ENCODE results near the gene ADAM21. TPM values are rescaled to one million over a fixed set of nuclear protein-coding genes. Genes with fewer than 3 reads are reported as not detected.
A peak's percentile ranks its signal among the peaks of the same experiment; 100 is the strongest.
"Not testable (repeated sequence)": the region's sequence is repeated elsewhere in the genome, so short reads cannot be mapped to it uniquely, and the experiment has no call there.

The ADAM21 gene
- total RNA-seq, 1 experiment from 2014 or later, result not detected

- ATAC-seq; H3K27me3 Mint-ChIP-seq (ENCODE audit: low read depth); CTCF ChIA-PET; H3K27ac Mint-ChIP-seq; H3K4me3 Mint-ChIP-seq; POLR2A ChIA-PET: not testable (repeated sequence)
- Mint-ChIP-seq H3K36me3 (peaks cover 21% of the 10 kb centered on the region), H3K9me3 (peaks cover 25% of the 10 kb centered on the region), H3K4me1 (peaks cover 27% of the 10 kb centered on the region)
- DNase-seq (ENCODE audit: low spot score), result peak; percentile 43
These were observed 23.5 kb downstream of the ADAM21 start for GRCh38 chr14:70475459-70475858.

DNA sequence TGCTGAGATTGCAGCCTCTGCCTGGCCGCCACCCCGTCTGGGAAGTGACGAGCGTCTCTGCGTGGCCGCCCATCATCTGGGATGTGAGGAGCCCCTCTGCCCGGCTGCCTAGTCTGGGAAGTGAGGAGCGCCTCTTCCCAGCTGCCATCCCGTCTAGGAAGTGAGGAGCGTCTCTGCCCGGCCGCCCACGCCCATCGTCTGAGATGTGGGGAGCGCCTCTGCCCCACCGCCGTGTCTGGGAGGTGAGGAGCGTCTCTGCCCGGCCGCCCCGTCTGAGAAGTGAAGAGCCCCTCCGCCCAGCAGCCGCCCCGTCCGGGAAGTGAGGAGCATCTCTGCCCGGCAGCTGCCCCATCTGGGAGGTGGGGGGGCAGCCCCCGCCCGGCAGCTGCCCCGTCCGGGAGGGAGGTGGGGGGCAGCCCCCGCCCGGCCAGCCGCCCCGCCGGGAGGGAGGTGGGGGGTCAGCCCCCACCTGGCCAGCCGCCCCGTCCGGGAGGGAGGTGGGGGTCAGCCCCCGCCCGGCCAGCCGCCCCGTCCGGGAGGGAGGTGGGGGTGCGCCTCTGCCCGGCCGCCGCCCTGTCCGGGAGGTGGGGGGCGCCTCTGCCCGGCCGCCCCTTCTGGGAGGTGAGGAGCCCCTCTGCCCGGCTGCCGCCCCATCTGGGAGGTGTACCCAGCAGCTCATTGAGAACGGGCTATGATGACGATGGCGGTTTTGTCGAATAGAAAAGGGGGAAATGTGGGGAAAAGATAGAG is 25.6 kb downstream of the ADAM21 start:
- H3K27me3 Mint-ChIP-seq (ENCODE audit: low read depth); H3K4me1 Mint-ChIP-seq; H3K4me3 Mint-ChIP-seq; DNase-seq (ENCODE audit: low spot score); H3K27ac Mint-ChIP-seq; ATAC-seq; CTCF ChIA-PET: not testable (repeated sequence)
- peaks cover 19% of the 10 kb centered on the region for H3K36me3 Mint-ChIP-seq
- H3K9me3 Mint-ChIP-seq, result peaks cover 25% of the 10 kb centered on the region
- POLR2A ChIA-PET, result interaction anchor here (0.6 kb wide), 1 partner anchor 87 kb away, joined by 5 read pairs; no protein-coding TSS in a partner anchor

- no peak for ATAC-seq
- peaks cover 58% of the 10 kb centered on the region for H3K36me3 Mint-ChIP-seq
- no peak for TF ChIP-seq GABPB1 (CRISPR knock-in tag; IDR thresholded peaks at IDR 0.05)
- H3K27ac Mint-ChIP-seq, result no peak overlapping the region
- H3K9me3 Mint-ChIP-seq, result peaks cover 84% of the 10 kb centered on the region
- peaks cover 11% of the 10 kb centered on the region for H3K27me3 Mint-ChIP-seq (ENCODE audit: low read depth)
- no peak overlapping the region for H3K4me3 Mint-ChIP-seq
- no peaks in the 10 kb centered on the region for H3K4me1 Mint-ChIP-seq
- CTCF ChIA-PET, result no interaction called here
- DNase-seq (ENCODE audit: low spot score), result no peak
- POLR2A ChIA-PET, result no interaction called here
These were observed 37.7 kb downstream of the ADAM21 start for GRCh38 chr14:70489579-70490200.

- Mint-ChIP-seq H3K4me3 (no peak overlapping the region), H3K27me3 (ENCODE audit: low read depth) (peaks cover 13% of the 10 kb centered on the region), H3K36me3 (peaks cover 22% of the 10 kb centered on the region), H3K4me1 (no peaks in the 10 kb centered on the region), H3K9me3 (peaks cover 62% of the 10 kb centered on the region), H3K27ac (no peak overlapping the region)
- ATAC-seq (no peak), DNase-seq (ENCODE audit: low spot score) (no peak)
- TF ChIP-seq OVOL2 (CRISPR knock-in tag; IDR thresholded peaks at IDR 0.05; ENCODE audit: borderline replicate concordance), result no peak
- TF ChIP-seq NR2C2 (CRISPR knock-in tag; IDR thresholded peaks at IDR 0.05), result no peak
- TF ChIP-seq, protein P1, sequence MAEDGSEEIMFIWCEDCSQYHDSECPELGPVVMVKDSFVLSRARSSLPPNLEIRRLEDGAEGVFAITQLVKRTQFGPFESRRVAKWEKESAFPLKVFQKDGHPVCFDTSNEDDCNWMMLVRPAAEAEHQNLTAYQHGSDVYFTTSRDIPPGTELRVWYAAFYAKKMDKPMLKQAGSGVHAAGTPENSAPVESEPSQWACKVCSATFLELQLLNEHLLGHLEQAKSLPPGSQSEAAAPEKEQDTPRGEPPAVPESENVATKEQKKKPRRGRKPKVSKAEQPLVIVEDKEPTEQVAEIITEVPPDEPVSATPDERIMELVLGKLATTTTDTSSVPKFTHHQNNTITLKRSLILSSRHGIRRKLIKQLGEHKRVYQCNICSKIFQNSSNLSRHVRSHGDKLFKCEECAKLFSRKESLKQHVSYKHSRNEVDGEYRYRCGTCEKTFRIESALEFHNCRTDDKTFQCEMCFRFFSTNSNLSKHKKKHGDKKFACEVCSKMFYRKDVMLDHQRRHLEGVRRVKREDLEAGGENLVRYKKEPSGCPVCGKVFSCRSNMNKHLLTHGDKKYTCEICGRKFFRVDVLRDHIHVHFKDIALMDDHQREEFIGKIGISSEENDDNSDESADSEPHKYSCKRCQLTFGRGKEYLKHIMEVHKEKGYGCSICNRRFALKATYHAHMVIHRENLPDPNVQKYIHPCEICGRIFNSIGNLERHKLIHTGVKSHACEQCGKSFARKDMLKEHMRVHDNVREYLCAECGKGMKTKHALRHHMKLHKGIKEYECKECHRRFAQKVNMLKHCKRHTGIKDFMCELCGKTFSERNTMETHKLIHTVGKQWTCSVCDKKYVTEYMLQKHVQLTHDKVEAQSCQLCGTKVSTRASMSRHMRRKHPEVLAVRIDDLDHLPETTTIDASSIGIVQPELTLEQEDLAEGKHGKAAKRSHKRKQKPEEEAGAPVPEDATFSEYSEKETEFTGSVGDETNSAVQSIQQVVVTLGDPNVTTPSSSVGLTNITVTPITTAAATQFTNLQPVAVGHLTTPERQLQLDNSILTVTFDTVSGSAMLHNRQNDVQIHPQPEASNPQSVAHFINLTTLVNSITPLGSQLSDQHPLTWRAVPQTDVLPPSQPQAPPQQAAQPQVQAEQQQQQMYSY (CRISPR knock-in tag; IDR thresholded peaks at IDR 0.05), result no peak
- TF ChIP-seq RELA (CRISPR knock-in tag; IDR thresholded peaks at IDR 0.05; ENCODE audit: borderline replicate concordance), result no peak
- TF ChIP-seq CDX4 (CRISPR knock-in tag; IDR thresholded peaks at IDR 0.05; ENCODE audit: borderline replicate concordance), result no peak
- no peak for TF ChIP-seq NR1H2 (CRISPR knock-in tag; IDR thresholded peaks at IDR 0.05)
- no peak for TF ChIP-seq ETV6 (CRISPR knock-in tag; IDR thresholded peaks at IDR 0.05)
- TF ChIP-seq, protein P2, sequence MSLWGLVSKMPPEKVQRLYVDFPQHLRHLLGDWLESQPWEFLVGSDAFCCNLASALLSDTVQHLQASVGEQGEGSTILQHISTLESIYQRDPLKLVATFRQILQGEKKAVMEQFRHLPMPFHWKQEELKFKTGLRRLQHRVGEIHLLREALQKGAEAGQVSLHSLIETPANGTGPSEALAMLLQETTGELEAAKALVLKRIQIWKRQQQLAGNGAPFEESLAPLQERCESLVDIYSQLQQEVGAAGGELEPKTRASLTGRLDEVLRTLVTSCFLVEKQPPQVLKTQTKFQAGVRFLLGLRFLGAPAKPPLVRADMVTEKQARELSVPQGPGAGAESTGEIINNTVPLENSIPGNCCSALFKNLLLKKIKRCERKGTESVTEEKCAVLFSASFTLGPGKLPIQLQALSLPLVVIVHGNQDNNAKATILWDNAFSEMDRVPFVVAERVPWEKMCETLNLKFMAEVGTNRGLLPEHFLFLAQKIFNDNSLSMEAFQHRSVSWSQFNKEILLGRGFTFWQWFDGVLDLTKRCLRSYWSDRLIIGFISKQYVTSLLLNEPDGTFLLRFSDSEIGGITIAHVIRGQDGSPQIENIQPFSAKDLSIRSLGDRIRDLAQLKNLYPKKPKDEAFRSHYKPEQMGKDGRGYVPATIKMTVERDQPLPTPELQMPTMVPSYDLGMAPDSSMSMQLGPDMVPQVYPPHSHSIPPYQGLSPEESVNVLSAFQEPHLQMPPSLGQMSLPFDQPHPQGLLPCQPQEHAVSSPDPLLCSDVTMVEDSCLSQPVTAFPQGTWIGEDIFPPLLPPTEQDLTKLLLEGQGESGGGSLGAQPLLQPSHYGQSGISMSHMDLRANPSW (CRISPR knock-in tag; conservative IDR thresholded peaks at IDR 0.05; ENCODE audit: low read depth), result no peak
- no peak for TF ChIP-seq ZNF263 (CRISPR knock-in tag; IDR thresholded peaks at IDR 0.05; ENCODE audit: low read depth)
- TF ChIP-seq NFE2L1 (CRISPR knock-in tag; IDR thresholded peaks at IDR 0.05), result no peak
- ChIA-PET POLR2A (no interaction called here), CTCF (no interaction called here)
These were observed 46.2 kb downstream of the ADAM21 start for GRCh38 chr14:70498191-70498590.

Other genes starting within 250 kb of the ADAM21 start
- gene COX16, start 92.5 kb upstream of the ADAM21 start, total RNA-seq (2021), result 48.7 to 59.5 TPM (median 58.0 TPM) in 3 replicates
- 24.1 to 27.9 TPM (median 27.9 TPM) in 3 replicates for gene SYNJ2BP, start 35.1 kb upstream of the ADAM21 start, total RNA-seq (2021)
- 0.25 to 0.50 TPM (median 0.37 TPM) in 3 replicates for gene ADAM20, start 82.8 kb downstream of the ADAM21 start, total RNA-seq (2021)
- gene MED6, start 148.5 kb downstream of the ADAM21 start, total RNA-seq (2021), result 45.0 to 46.3 TPM (median 45.1 TPM) in 3 replicates
- 21.4 to 26.2 TPM (median 22.5 TPM) in 3 replicates for gene TTC9, start 189.7 kb downstream of the ADAM21 start, total RNA-seq (2021)

Measured in WTC11 (cell line).